Measurements from ENCODE around the gene NF2. TPM values are rescaled to one million over a fixed set of nuclear protein-coding genes. Genes with fewer than 3 reads are reported as not detected.

The NF2 gene
- polyA plus RNA-seq, 2 of the 4 experiments (the other 2 are of a cell fraction): 14.4 to 23.7 TPM

Small RNAs within 50 kb of the gene (small RNA-seq; reads per million reads assigned to genes)
- 0 reads per million in 6 experiments for gene AC004882.2

Other genes starting within 250 kb of the NF2 start
- 25.4 and 27.0 TPM in 2 replicates for gene AP1B1, start 215.1 kb upstream of the NF2 start, polyA plus RNA-seq (2011; rRNA removed)
- 22.0 to 22.9 TPM (median 22.5 TPM) in 3 replicates for gene AP1B1, start 215.1 kb upstream of the NF2 start, polyA plus RNA-seq (2017; fragmentation: RNase III; extraction: RNeasy Plus Mini Kit Qiagen cat#74134 plus additional on column Dnase treatment)
- not detected in 2 replicates for gene RFPL1, start 165.1 kb upstream of the NF2 start, polyA plus RNA-seq (2011; rRNA removed)
- not detected in 3 replicates for gene RFPL1, start 165.1 kb upstream of the NF2 start, polyA plus RNA-seq (2017; fragmentation: RNase III; extraction: RNeasy Plus Mini Kit Qiagen cat#74134 plus additional on column Dnase treatment)
- gene NEFH, start 123.4 kb upstream of the NF2 start, polyA plus RNA-seq (2011; rRNA removed): 0.04 and 0.06 TPM in 2 replicates
- 0.21 to 0.29 TPM (median 0.23 TPM) in 3 replicates for gene NEFH, start 123.4 kb upstream of the NF2 start, polyA plus RNA-seq (2017; fragmentation: RNase III; extraction: RNeasy Plus Mini Kit Qiagen cat#74134 plus additional on column Dnase treatment)
- 34.4 and 43.3 TPM in 2 replicates for gene THOC5, start 49.9 kb upstream of the NF2 start, polyA plus RNA-seq (2011; rRNA removed)
- 23.4 to 24.1 TPM (median 23.5 TPM) in 3 replicates for gene THOC5, start 49.9 kb upstream of the NF2 start, polyA plus RNA-seq (2017; fragmentation: RNase III; extraction: RNeasy Plus Mini Kit Qiagen cat#74134 plus additional on column Dnase treatment)
- gene NIPSNAP1, start 22.5 kb upstream of the NF2 start, polyA plus RNA-seq (2011; rRNA removed): 68.6 and 77.2 TPM in 2 replicates
- gene NIPSNAP1, start 22.5 kb upstream of the NF2 start, polyA plus RNA-seq (2017; fragmentation: RNase III; extraction: RNeasy Plus Mini Kit Qiagen cat#74134 plus additional on column Dnase treatment): 80.5 to 86.1 TPM (median 85.5 TPM) in 3 replicates
- gene CABP7, start 116.4 kb downstream of the NF2 start, polyA plus RNA-seq (2011; rRNA removed): 0.05 and 0.09 TPM in 2 replicates
- gene CABP7, start 116.4 kb downstream of the NF2 start, polyA plus RNA-seq (2017; fragmentation: RNase III; extraction: RNeasy Plus Mini Kit Qiagen cat#74134 plus additional on column Dnase treatment): 0.13 to 0.17 TPM (median 0.15 TPM) in 3 replicates
- gene ZMAT5, start 163.4 kb downstream of the NF2 start, polyA plus RNA-seq (2011; rRNA removed): 13.3 and 14.5 TPM in 2 replicates
- 11.4 to 13.0 TPM (median 13.0 TPM) in 3 replicates for gene ZMAT5, start 163.4 kb downstream of the NF2 start, polyA plus RNA-seq (2017; fragmentation: RNase III; extraction: RNeasy Plus Mini Kit Qiagen cat#74134 plus additional on column Dnase treatment)
- 115 and 143 TPM in 2 replicates for gene UQCR10, start 163.7 kb downstream of the NF2 start, polyA plus RNA-seq (2011; rRNA removed)
- gene UQCR10, start 163.7 kb downstream of the NF2 start, polyA plus RNA-seq (2017; fragmentation: RNase III; extraction: RNeasy Plus Mini Kit Qiagen cat#74134 plus additional on column Dnase treatment): 171 to 204 TPM (median 179 TPM) in 3 replicates
- 31.6 and 38.0 TPM in 2 replicates for gene ASCC2, start 234.6 kb downstream of the NF2 start, polyA plus RNA-seq (2011; rRNA removed)
- gene ASCC2, start 234.6 kb downstream of the NF2 start, polyA plus RNA-seq (2017; fragmentation: RNase III; extraction: RNeasy Plus Mini Kit Qiagen cat#74134 plus additional on column Dnase treatment): 24.9 to 27.2 TPM (median 26.8 TPM) in 3 replicates

Data from A549 (cell line).